GM21619 (cell line): ENCODE measurements around the gene ATXN7L1.

Source experiments
- ATAC-seq: cut with Tn5 transposase; IDR thresholded peaks from one replicate; pipeline ENCODE4 v1.9.1; 2021; ENCODE audit not compliant: unreplicated experiment

ATXN7L1 gene, protein sequence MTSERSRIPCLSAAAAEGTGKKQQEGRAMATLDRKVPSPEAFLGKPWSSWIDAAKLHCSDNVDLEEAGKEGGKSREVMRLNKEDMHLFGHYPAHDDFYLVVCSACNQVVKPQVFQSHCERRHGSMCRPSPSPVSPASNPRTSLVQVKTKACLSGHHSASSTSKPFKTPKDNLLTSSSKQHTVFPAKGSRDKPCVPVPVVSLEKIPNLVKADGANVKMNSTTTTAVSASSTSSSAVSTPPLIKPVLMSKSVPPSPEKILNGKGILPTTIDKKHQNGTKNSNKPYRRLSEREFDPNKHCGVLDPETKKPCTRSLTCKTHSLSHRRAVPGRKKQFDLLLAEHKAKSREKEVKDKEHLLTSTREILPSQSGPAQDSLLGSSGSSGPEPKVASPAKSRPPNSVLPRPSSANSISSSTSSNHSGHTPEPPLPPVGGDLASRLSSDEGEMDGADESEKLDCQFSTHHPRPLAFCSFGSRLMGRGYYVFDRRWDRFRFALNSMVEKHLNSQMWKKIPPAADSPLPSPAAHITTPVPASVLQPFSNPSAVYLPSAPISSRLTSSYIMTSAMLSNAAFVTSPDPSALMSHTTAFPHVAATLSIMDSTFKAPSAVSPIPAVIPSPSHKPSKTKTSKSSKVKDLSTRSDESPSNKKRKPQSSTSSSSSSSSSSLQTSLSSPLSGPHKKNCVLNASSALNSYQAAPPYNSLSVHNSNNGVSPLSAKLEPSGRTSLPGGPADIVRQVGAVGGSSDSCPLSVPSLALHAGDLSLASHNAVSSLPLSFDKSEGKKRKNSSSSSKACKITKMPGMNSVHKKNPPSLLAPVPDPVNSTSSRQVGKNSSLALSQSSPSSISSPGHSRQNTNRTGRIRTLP

DNA sequence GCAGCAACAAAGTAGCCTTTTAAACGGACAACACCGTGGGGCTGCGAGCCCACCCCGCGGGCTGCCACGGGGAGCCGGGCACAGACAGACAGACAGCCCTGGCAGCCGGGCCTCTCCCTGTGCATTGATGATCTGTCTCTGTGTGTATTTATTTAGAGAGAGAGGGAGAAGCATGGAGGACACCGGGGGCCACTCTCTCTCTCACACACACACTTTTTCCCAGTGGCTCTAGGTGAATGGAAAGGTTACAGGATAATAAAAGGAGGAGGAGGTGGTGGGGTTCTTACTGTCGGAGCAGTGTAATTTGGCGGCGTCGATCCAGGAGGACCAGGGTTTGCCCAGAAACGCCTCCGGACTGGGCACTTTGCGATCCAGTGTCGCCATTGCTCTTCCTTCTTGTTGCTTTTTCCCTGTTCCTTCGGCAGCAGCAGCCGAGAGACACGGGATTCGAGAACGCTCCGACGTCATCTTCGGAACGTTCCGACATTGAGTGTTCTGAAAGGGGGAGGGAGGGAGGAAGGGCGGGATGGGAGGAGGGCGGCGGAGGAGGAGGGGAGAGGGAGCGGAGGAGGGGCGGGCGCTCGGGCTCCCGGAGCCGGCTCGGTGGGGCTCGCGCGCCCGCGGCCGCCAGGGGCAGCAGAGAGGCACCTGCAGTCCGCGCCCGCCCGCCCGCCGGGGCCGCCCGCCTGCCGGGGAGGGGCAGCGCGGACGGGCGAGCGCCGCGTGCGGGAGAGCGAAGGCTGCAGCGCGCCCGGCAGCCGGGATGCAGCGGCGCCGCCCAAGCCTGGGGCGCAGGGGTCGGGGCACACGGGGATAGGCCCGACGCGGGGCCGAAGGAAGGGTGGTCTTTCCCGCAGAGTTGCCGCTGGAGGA is at the start of gene ATXN7L1:
Gene ATXN7L1, minus strand, starts transcription at position 509 of the 873 bp plus-strand sequence. Its CDS starts 41 bp downstream, at position 468.
- ATAC-seq: peak; percentile 81

DNA sequence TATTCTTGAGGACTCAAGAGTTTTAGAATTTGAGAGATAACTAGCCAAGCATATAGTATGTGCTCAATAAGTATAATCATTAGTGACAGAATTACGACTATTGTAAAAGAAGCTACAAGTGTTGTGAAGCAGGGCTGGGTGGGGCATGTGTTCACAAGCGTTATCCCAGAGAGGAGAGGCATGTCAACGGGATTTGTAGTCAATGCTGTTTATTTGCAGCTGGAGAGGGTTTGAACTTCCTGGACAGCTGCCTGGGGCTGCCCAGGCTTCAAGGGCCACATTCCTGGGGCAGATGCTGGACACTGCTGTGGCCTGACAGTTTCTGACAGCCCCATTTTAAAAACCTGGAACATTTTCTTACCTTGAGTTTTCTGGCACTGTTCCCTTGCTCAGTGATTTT is 49.7 kb upstream of the ATXN7L1 start:
- ATAC-seq: no peak

DNA sequence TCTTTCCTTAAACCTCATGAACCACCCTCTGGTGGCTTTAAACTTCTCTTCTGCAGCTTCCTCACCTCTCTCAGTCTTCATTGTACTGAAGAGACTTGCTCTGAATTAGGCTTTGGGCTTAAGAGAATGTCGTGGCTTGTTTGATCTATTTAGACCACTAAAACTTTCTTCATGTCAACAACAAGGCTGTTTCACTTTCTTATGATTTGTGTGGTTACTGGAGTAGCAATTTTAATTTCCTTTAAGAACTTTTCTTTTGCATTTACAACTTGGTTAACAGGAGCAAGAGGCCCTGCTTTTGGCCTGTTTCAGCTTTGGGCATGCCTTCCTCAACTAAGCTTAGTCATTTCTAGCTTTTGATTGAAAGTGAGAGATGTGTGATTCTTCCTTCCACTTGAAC is 48.5 kb upstream of the ATXN7L1 start:
- no peak for ATAC-seq

DNA sequence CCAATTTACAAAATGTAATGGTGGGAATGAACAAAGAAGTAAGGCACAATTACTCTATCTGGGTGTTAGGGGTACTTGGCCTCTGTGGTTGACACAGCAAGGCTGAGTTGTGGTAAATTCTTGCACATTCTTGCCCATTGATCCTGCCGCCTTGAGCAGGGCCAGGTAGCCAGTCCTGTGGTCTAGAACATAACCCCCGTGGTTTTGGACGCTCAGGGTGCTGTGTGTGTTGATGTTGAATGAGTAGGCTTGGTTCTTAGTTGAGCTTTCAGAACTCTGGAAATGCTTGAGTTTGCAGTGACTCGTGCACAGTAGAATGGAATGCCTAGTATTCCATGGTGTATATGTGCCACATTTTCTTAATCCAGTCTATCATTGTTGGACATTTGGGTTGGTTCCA is 44.4 kb upstream of the ATXN7L1 start:
- ATAC-seq: no peak

DNA sequence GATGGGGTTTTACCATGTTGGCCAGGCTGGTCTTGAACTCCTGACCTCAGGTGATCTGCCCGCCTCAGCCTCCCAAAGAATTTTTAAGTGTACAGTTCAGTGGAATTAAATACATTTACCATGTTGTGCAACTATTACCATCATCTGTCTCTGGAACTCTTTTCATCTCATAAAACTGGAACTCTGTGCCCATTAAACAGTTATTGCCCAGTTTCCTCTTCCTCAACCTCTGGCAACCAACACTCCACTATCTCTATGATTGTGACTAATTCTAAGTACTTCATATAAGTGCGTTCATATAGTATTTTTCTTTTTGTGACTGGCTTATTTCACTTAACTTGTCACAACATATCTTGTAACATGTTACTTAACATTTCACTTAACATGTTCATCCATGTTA is 41.3 kb upstream of the ATXN7L1 start:
- ATAC-seq: no peak

DNA sequence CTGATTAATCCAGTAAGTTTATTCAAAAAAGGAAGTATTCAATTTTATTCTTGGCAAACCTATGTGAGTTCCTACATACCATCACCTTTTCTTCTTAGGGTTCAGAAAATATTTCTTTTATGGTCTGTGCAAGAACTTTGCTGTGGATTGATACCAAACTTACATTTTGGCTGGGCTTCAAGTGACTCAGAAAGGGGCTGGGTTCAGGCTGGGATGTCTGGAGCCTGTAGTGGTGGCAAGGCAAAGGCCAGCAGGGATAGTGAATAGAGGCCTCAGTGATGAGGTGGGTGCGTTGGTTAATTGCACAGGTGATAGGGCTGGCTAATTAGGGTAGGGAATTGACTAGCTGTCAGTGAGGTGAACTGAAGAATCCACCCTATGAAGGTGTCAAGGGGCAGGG is 40.2 kb upstream of the ATXN7L1 start:
- no peak for ATAC-seq

DNA sequence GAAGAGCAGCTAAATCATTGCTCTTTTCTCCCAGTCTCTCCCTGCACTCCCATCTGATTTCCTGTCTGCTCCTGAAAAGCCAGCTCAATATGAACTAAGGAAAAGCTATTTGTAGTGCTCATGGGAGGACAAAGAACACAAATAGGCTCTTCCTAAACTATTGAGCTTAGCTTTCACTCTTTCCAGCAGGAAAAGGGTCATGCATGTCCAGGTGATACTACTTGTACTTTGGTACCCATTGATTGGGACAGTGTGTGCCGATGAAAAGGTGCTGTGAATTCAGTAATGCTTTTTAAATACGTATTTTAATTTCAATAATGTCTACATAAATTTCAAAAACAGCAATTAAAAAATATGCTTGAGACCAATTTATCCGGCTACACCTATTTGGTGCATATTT is 37.5 kb upstream of the ATXN7L1 start:
- ATAC-seq: no peak

DNA sequence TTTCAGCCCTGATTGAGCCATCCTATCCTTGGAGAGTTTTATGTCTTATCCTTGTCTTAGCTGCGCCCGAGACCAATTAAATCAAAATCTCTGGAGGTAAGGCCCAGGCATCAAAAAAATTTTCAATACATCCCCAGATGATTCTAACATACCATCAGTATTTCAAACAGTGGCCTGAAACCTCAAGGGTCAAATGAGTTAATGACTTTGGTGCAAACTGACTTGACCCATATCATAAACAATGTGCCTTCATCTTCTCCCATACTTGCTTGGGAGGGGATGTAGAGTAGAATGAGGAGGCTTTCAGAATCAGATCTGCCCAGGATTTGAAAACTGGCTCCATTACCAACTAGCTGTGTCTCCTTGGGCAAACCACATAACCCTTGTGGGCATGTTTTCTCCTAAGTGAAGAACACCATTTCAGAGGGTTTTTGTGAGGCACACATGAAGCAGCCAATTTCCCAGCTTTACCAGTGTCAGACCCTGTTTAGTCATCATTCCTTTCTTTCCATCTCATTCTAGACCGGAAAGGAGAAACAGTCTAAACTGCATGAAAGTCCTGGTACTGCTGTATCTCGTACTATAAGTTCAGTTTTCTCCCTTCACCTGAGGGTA is 35.7 kb upstream of the ATXN7L1 start:
- ATAC-seq: no peak

DNA sequence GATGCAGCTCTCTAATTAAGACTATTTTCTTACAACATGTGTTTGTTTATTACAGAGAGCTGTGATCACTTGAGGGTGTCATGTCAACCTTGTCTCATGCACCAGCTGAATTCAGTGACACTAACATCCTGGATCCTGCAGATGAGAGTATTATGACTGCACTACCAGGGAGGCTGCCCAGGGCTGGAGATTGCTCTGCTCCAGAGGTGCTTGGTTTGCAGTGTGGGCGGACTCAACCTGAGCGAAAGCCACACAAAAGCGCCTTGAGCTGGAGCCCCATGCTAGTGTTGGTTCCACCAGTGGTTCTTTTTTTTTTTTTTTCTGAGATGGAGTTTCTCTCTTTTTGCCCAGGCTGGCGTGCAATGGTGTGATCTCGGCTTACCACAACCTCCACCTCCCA is 33.8 kb upstream of the ATXN7L1 start:
- ATAC-seq: no peak

DNA sequence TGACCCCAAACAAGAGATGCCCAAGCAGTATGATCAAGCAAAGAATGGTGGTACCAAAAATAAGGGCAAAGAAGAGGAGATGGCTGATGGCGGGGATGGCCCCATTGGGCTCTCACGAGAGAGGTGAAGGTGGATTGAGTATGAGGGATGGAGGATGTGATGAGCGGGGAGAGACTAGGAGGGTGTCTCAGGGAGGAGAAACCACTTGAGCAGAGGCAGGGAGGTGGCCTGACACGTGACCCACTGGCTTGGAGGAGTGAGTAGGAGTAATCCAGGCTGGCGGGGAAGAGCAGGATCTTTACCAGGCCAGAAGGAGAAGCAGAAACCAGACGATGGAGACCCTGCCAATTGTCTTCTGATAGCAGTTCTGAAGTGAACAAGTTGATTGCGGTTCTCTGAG is 33.3 kb upstream of the ATXN7L1 start:
- no peak for ATAC-seq

DNA sequence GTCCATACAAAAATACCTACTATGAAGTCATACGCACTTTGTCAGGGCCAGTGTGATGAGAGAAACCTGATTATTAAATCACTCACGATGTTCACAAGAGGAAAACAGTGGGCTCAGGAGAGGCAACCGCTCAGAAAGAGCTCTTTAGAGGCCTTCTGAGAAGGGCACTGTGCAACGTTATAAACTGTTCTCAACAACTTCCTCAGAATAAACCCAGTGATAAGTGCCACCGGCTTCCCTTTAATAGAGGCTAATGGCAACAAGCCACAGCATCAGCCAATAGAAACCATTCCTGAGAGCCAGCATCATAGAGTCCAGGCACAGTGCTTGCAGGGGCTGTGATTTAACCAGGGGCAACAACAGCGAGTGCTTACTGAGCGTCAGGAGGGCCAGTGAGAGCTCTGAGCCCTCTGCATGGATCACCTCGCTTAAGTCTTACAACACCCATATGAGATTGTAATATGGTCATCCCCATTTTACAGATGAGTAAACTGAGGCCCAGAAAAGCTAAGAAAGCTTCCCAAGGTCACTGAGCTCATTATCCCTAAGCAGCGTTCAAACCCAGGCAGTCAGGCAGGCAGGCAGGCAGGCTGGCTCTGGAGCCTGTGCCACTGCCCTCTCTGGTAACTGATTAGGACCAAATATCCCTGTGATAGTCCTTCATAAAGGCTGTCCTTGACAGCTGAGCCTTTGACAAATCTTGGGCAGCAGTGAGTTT is 30.9 kb upstream of the ATXN7L1 start:
- no peak for ATAC-seq

DNA sequence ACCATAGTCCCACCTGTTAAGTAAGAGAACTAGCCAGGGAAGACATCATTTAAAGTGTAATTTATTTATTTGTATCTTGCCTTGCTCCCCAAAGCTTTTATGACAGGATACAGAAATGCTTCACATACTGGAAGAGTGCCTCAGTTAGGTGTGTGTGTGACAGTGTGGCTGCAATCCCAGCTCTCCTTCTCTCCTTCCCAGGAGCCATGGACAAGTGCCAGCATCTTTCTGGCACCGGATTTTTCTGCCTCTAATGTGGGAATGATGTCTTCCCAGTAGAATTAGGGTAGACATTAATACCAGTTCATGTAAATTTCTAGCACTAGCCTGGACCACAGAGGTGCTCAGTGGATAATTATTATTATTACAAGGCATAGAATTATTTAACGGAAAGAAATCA is 30.3 kb upstream of the ATXN7L1 start:
- no peak for ATAC-seq

DNA sequence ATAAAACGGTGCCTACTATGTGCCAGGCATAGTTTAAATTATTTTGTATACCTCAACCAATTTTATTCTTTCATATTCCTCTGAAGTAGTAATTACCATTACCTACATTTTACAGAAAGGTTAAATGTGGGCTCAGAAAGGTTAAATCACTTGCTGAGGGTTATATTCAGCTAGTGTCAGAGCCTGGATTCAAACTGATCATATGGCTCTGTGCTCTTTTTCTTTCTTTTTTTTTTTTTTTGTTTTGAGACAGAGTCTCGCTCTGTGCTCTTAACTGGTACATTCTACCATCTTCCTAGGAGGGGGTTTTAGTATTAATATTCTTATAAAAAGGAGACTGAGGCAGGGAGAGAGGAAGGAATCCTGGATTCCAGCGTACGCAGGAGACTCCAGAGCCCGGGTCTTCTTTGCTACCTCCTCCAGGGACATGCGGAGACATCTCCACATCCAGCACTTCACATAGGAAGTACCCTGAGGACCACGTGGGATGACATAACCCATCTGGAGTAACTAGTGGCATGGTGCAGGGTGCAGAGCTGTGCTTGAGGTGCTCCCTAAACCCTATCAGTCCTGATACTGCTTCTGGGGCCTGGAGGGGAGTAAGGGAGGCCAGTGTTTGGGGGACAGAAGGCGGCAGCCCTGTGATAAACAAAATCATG is 29.6 kb upstream of the ATXN7L1 start:
- ATAC-seq: no peak

DNA sequence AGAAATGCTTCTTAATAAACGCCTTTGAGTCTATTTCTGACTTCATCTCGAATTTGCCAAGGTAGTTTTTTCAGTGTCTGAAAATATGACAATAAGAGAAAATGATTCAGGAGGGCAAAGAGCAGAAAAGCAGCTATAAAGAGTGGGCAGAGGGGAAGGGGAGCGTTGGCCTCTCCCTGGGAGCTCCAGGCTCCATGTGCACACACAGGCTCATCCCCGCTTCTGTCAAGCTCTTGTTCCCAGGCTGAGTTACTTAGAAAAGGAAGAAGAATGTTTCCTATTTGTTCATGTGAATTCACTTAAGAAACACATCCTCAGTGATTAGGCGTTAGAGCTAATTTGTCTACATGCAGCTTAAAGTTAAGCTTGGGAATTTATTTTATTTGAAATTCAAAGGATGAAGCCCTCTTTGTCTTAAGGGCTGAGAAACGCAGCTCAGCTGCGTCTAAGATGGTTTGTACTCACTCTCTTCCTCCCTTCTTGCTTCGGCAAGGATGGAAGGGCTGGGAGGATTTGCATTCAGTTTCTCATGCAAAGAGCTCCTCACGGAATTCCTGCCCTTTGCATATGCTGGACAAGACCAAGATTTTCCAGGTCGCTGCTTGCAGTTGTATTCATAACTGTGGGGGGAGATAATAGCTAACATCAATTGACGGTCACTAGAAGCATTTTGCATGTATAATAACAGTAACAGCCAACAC is 29.0 kb upstream of the ATXN7L1 start:
- ATAC-seq: no peak

DNA sequence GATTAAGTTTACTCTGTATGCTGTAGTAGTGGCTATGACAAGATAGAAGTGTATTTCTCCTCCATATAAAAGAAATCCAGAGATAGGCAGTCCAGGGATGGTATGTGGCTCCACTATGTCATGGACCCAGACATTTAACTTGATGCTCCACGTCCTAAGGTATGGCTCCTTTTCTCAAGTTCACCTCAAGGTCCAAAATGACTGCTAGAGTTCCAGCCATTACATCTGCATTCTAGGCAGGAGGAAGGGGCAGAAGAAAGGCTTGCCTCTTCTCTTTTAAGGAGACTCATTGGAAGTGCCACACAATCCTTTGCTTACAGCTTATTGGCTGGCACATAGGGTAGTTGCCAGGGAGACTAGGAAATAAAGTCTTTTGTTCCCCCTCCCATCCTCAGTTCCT is 27.7 kb upstream of the ATXN7L1 start:
- ATAC-seq: no peak

DNA sequence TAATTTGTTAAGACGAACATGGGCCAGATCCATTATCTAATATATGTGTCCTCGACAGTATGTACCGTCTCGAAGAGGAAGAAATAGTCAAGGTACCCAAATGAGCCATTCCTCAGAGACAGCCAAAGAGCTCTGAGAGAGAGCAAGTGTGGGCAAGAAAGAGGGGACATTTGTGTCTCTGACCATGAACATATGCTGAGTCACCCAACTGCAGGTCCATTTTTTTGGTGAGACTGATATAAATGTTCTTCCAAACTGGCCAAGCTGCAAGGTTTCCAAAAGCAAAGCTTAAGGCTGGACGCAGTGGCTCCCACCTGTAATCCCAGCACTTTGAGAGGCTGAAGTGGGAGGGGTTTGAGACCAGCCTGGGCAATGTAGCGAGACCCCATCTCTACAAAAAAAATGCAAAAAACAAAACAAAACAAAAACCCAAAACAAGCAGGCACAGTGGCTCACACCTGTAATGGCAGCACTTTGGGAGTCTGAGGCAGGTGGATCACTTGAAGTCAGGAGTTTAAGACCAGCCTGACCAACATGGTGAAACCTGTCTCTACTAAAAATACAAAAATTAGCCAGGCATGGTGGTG is 26.0 kb upstream of the ATXN7L1 start:
- no peak for ATAC-seq

DNA sequence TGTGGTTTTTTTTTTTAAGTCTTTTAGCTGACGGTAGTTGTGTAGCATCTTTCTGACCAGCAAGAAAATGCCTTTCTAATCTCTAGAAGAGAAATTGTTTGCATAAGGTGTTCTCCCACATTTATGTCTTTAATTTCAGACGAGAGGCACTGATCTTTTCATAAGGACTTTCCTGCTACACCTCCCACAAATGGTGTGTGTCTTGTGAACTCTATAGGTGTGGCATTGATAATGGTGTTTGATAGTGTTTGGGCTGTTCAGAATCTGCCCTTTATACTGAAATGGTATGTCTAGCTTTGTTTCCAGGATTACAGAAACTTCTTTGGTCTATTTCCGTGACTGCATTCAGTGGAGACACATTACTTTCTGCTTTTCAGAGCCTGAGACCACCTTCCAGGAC is 21.6 kb upstream of the ATXN7L1 start:
- ATAC-seq: no peak

DNA sequence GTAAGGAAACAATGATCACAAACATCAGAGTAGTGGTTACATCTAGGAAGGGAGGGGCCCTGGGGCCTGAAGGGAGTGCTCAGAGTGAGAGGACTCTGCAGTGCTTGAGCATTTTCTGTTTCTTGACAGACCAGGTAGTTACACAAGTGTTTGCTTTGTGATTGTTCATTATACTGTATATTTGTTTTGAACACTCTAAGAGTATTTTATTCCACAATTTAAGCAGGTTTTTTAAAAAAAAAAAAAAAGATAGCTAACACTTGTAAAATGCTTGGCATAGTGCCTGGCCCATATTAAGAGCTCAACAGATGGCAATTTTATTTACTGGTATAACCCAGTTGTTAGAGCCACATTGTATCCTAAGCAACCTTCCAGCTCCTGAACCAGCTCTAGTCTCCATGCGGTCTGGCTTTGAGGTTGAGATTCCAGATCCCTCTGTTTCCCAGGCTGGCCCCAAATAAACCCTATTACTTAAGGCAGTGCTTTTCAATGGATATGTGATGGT is 20.1 kb upstream of the ATXN7L1 start:
- no peak for ATAC-seq
